ENCODE data around the gene PPFIA1.

Gene PPFIA1

GRCh38 chr11:70404244-70404643, 133.8 kb downstream of the PPFIA1 start:
- TF ChIP-seq CTCF (IDR thresholded peaks at IDR 0.05), result no peak

- no peak for TF ChIP-seq CTCF (IDR thresholded peaks at IDR 0.05)
These were observed 135.3 kb downstream of the PPFIA1 start for GRCh38 chr11:70405679-70406395.

- no peak for TF ChIP-seq CTCF (IDR thresholded peaks at IDR 0.05)
These were observed 136.6 kb downstream of the PPFIA1 start for GRCh38 chr11:70407121-70407520.

GRCh38 chr11:70407814-70408213, 137.3 kb downstream of the PPFIA1 start:
- TF ChIP-seq CTCF (IDR thresholded peaks at IDR 0.05), result no peak

- TF ChIP-seq CTCF (IDR thresholded peaks at IDR 0.05), result no peak
These were observed 138.9 kb downstream of the PPFIA1 start for GRCh38 chr11:70409437-70409836.

- no peak for TF ChIP-seq CTCF (IDR thresholded peaks at IDR 0.05)
These were observed 139.4 kb downstream of the PPFIA1 start for GRCh38 chr11:70409871-70410270.

GRCh38 chr11:70410276-70411205, 140.1 kb downstream of the PPFIA1 start:
- no peak for TF ChIP-seq CTCF (IDR thresholded peaks at IDR 0.05)
